Glomerular visceral epithelial cell (primary cell): Measurements from ENCODE around the gene KAT2B.

Experiments used
- DNase-seq: peaks from one replicate; pipeline ENCODE4 v3.0.0-alpha.2; 2016; ENCODE audit errors: extremely low spot score

KAT2B gene

GRCh38 chr3:20096135-20096685 lies 56.0 kb downstream of the KAT2B start:
- DNase-seq: no peak

- DNase-seq: no peak
Observed at GRCh38 chr3:20097015-20097414, 56.8 kb downstream of the KAT2B start.

GRCh38 chr3:20099060-20099459 lies 58.8 kb downstream of the KAT2B start:
- no peak for DNase-seq

DNA sequence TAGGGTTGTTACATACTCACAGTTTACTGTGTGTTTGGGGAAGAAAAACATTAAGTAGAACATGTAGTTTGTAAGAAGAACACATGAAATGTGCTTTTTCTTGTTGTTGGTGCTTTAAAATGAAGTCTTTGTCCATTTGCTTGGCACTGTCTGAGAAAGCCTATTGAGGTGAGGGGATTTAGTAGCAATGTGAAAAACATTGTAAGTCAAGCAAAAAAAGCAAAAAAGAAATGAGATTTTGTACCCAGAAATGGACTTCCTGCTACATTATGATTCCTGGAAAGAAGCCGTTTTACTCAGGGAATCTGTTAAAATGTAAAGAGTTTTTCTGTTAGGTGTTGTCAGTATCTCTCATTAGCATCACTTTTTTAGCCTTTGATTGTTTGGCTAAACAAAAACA lies 59.9 kb downstream of the KAT2B start:
- DNase-seq: no peak

GRCh38 chr3:20101041-20101440 lies 60.8 kb downstream of the KAT2B start:
- no peak for DNase-seq

DNA sequence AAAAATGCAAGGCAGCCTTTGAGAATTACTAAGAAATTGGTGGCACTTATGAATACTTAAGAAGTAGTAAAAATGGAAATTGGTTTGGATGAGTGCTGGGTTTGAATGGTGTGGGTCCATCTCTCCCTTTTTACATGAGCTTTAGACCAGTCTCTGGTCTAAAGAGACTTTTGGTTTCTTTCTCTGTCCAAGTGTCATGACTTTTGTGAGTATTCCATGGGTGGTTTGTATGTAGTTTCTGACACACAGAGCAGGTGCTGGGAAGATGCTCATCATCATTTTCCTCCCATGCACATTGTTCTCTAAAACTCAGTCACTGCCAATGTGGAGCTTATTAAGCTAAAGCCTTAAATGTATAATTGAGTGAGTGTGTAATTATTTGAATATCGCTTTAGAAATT lies 63.5 kb downstream of the KAT2B start:
- no peak for DNase-seq

DNA sequence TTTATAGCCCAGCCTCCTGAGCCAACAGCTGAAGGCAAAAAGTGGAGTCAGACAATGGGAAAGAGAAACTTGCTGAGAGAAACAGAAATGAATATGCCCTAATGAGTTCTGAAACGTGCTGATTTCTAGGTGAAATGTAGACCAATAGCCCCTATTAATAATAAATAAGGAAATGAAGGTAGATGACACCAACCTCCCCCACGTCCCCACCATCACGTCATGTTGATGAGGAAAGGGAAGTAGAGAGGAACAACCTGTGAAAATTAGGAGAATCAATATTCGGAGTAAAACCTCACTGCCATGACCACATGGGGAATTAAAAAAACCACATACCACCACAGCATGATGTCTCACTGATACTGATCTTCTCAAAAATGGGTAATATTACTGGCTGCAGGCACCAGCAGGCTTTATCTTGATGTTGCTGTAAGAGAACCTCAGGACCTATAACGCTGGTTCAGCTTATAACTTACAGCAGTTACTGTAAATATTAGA lies 64.0 kb downstream of the KAT2B start:
- DNase-seq: no peak

- no peak for DNase-seq
Observed at GRCh38 chr3:20105513-20106280, 65.5 kb downstream of the KAT2B start.

DNA sequence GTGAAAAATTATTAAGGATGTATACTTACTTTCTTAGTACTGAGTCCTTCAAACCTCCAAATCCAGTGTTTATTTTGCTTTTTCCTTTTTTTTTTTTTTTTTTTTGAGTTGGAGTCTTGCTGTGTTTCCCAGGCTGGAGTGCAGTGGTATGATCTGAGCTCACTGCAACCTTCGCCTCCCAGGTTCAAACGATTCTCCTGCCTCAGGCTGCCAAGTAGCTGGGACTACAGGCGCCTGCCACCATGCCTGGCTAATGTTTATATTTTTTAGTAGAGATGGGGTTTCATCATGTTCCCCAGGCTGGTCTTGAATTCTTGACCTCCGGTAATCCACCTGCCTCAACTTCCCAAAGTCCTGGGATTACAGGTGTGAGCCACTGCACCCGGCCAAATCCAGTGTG lies 67.5 kb downstream of the KAT2B start:
- DNase-seq: no peak

GRCh38 chr3:20108869-20109268 lies 68.6 kb downstream of the KAT2B start:
- DNase-seq: no peak

DNA sequence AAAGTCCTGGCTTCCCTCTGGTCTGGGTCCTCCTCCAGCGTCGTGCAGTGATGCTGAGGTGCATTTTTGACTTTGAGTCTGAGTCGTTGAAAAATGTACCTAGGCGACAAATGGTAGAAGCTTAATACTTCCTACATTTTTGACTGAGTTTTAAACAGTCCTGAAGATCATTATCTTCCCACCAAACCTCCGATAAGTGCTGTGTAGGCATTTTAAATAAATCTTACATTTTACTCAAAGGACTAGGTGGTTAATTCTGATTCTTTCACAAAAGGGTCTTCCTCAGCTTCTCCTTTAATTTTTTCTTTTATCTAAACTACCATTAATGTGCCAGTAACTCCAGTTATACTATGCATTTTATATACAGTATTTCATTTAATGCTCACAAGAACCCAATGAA lies 70.6 kb downstream of the KAT2B start:
- no peak for DNase-seq

DNA sequence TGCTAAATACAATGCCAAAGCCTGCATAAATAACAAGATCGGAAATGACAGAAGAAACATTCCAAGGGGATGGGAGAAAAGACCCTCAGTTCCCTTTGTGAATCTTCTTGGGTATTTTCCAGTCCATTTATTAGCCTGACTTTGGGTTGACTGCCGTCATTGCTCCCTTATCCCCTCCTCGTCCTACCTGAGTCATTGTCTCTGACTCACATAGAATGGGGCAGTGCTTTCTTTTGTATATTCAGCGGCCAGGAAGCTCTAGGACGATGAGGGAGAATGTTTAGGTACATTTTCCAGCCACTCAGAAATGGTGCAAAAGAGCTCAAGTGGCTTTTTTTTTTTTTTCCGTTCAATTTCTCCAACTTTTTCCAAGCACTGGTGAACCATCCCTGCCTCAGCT lies 71.6 kb downstream of the KAT2B start:
- DNase-seq: peak; percentile 31

GRCh38 chr3:20121088-20121487 lies 80.8 kb downstream of the KAT2B start:
- DNase-seq: no peak

DNA sequence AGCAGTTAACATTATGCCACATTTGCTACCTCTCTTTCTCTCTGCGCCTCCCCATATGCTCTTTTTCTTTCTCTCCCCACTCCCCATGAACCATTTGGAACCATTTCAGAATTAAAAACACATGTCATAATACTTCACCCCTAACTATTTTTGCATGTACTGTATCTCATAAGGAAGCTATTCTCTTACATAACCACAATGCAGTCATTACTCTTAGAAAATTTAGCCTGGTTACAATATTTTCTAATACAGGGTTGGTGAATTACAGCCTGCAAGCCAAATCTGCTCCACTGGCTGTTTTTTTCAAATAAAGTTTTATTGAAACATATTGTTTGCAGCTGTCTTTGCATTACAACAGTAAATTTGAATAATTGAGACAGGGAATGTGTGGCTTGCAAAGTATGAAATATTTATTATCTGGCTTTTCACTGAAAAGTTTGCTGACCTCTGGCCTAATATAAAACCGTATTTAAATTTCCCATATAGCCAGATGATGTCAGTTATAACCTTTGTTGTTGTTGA lies 82.9 kb downstream of the KAT2B start:
- DNase-seq: no peak

DNA sequence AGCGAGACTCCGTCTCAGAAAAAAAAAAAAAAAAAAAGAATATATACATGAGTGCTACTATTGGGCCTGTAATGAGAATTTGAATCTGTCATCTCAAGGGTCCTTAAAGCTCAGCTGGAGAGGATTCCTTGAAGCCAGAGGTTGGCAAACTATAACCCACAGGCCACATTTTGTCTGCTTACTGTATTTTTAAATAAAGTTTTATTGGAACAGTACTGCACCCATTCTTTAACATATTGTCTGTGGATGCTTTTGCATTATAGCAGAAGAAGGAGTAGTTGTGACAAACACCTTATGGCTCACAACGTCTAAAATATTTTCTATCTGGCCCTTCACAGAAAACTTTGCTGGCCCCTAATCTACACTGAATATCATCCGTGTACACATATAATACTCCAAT lies 85.0 kb downstream of the KAT2B start:
- DNase-seq: no peak

GRCh38 chr3:20125897-20126296 lies 85.7 kb downstream of the KAT2B start:
- no peak for DNase-seq

GRCh38 chr3:20128358-20128757 lies 88.1 kb downstream of the KAT2B start:
- DNase-seq: no peak

DNA sequence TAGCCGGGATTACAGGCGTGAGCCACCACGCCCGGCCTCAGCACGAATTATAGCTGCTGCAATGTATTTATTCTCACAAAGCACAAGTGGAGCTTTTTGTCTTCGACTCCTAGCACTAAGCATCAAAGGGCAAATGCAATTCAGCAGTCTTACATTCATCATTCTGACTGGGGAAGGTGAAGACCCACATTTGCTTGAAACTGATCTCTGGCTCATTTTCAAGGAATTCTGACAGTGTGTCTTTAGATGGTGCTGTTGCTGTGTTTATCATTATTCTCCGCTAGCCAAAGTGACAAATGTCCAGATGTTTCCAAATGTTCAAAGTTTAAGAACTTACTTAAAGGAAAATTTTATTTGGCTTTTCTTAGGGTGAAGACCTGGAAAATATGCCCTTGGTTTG lies 89.9 kb downstream of the KAT2B start:
- DNase-seq: no peak

- no peak for DNase-seq
Observed at GRCh38 chr3:20136231-20136630, 96.0 kb downstream of the KAT2B start.

- no peak for DNase-seq
Observed at GRCh38 chr3:20137647-20138046, 97.4 kb downstream of the KAT2B start.

DNA sequence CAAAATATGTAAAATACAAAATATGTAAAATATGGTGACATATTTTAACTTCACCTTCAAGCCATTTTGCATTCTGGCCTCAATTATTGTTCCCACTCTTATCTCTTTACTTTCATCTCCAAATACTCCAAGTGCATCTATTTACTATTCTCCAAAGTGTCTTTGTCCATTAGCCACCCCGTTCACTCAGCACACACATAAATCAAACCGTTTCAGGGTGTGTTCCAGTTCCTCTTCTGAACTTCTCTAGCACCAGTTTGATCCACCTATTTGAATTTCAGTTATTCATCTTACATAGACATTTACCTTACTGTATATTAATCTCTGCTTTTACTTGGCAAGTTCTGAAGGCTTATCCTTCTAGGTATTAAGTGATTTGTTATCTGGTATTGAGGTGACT lies 100.6 kb downstream of the KAT2B start:
- DNase-seq: no peak

DNA sequence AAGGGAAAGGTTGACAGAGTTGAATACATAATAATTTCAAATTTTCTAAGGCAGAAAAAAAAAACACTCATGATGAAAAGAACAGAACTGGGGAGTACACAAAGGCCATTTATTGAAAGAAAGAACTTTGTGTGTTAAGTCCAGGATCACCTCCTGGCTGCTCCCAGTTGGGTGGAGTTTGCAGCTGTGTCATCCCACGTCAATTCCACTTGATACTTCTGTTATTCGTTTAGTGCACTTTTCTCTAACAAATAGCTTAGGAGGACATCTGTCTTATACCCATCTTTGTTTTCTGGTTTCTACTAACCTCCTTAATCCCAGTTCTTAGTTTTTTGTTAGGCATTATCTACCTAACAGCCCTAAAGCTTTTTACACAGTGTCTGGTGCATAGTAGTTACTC lies 101.1 kb downstream of the KAT2B start:
- DNase-seq: no peak

DNA sequence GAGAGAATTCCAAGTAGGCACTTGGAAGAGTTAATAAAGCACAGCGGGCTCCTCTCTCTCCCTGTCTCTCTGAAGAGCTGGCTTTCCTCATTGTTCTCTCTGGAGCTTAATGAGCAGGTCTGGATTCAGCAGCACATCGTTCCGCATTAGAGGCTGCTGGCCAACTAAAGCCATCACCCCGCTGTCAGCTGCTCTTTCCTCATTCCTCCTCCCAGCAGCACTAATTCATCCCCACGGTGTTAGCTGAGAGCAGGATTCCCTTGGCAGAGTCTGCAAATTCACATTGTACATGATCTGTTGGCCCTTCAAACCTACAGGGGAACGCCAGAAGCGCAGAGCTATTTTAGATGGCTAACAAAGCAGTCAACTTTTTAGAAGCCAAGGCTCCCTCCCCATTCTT lies 101.6 kb downstream of the KAT2B start:
- DNase-seq: no peak
